ENCODE data around the gene P2RY1. TPM values are rescaled to one million over a fixed set of nuclear protein-coding genes. Genes with fewer than 3 reads are reported as not detected.
"Not testable (repeated sequence)": the region's sequence is repeated elsewhere in the genome, so short reads cannot be mapped to it uniquely, and the experiment has no call there.

Gene P2RY1
- total RNA-seq, 2 experiments from 2014 or later, result 0.15 to 0.17 TPM

DNA sequence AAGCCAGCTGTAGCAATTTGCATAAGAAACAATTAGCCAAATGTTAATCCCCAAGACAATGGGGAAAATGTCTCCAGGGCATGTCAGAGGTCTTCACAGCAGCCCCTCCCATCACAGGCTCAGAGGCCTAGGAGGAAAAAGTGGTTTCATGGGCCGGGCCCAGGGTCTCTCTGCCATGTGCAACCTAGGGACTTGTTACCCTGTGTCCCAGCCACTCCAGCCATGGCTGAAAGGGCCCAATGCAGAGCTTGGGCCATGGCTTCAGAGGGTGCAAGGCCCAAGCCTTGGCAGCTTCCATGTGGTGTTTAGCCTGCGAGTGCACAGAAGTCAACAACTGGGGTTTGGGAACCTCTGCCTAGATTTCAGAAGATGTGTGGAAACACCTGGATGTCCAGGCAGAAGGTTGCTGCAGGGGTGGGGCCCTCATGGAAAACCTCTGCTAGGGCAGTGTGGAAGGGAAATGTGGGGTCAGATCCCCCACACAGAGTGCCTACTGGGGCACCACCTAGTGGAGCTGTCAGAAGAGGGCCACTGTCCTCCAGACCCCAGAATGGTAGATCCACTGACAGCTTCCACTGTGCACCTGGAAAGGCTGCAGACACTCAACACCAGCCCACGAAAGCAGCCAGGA, 11.8 kb downstream of the P2RY1 start:
- DNase-seq; H3K36me3 Mint-ChIP-seq; CTCF ChIA-PET; POLR2A ChIA-PET; H3K9me3 Mint-ChIP-seq; H3K27ac Mint-ChIP-seq; intact Hi-C loops (cut with micrococcal nuclease); H3K27me3 Mint-ChIP-seq; H3K4me3 Mint-ChIP-seq; H3K4me1 Mint-ChIP-seq (ENCODE audit: low read depth): not testable (repeated sequence)

DNA sequence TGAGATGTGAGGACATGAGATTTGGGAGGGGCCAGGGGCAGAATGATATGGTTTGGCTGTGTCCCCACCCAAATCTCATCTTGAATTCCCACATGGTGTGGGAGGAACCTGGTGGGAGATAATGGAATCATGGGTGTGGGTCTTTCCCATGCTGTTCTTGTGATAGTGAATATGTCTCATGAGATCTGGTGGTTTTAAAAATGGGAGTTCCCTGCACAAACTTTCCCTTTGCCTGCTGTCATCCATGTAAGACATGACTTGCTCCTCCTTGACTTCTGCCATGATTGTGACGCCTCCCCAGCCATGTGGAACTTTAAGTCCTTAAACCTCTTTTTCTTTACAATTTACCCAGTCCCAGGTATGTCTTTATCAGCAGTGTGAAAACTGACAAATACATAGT, 12.7 kb downstream of the P2RY1 start:
- not testable (repeated sequence) for H3K9me3 Mint-ChIP-seq

DNA sequence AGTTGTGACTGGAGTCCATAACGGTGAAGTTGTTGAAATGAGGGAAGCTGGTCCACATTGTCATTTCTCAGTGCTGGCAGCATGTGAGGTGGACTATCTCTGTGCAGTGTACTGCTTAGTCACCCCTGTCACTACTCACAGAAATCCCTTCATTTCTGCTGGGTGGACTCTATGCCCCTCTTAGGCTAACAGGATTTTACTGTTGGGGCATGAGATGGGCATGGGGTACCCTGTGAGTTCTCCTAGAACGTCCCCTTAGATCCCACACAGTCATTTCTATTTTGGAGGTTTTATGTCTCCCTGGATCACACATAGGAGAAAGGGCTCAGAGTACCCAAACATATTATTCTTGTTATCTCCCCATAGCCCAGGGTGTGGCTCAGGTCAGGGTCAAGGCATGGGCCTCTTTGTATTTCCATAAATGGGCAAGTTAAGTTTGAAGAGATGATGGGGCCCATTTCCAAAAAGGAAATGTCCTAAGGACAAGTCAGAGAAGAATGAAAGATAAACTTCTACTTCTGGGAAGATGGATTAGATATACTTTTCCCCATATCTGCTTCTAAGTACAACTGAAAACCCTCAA, 15.2 kb downstream of the P2RY1 start:
- no peak overlapping the region for H3K4me3 Mint-ChIP-seq
- intact Hi-C loops (cut with micrococcal nuclease), result no loop called here
- ChIA-PET POLR2A (no interaction called here), CTCF (no interaction called here)
- H3K27me3 Mint-ChIP-seq, result peaks cover 2% of the 10 kb centered on the region
- H3K9me3 Mint-ChIP-seq, result peaks cover 6% of the 10 kb centered on the region
- no peaks in the 10 kb centered on the region for H3K36me3 Mint-ChIP-seq
- DNase-seq, result no peak
- H3K4me1 Mint-ChIP-seq (ENCODE audit: low read depth), result no peaks in the 10 kb centered on the region
- H3K27ac Mint-ChIP-seq, result no peak overlapping the region

More for the DNA sequence above, 12.7 kb downstream of the P2RY1 start:
- H3K27ac Mint-ChIP-seq; H3K27me3 Mint-ChIP-seq; H3K4me1 Mint-ChIP-seq (ENCODE audit: low read depth); H3K36me3 Mint-ChIP-seq; POLR2A ChIA-PET; DNase-seq; intact Hi-C loops (cut with micrococcal nuclease); CTCF ChIA-PET; H3K4me3 Mint-ChIP-seq: not testable (repeated sequence)

DNA sequence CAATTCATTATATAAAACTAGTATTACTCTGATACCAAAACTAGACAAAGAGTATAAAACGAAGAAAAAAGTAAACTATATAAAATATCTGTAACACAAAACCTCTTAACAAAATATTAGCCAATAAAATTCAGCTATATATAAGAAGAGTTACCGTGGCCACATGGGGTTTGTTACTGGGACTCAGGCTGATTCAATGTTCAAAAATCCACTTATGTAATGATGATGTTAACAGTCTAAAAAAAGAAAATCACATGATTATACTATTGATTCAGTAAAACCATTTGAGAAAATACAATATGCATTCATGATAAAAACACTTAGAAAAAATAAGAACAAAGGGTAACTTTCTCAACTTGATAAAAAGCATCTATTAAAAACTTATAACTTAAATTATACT, 18.3 kb downstream of the P2RY1 start:
- no peaks in the 10 kb centered on the region for H3K36me3 Mint-ChIP-seq
- no peaks in the 10 kb centered on the region for H3K4me1 Mint-ChIP-seq (ENCODE audit: low read depth)
- DNase-seq, result no peak
- POLR2A ChIA-PET, result no interaction called here
- CTCF ChIA-PET, result no interaction called here
- peaks cover 2% of the 10 kb centered on the region for H3K27me3 Mint-ChIP-seq
- no peak overlapping the region for H3K27ac Mint-ChIP-seq
- no peak overlapping the region for H3K4me3 Mint-ChIP-seq
- H3K9me3 Mint-ChIP-seq, result no peaks in the 10 kb centered on the region
- intact Hi-C loops (cut with micrococcal nuclease), result no loop called here

DNA sequence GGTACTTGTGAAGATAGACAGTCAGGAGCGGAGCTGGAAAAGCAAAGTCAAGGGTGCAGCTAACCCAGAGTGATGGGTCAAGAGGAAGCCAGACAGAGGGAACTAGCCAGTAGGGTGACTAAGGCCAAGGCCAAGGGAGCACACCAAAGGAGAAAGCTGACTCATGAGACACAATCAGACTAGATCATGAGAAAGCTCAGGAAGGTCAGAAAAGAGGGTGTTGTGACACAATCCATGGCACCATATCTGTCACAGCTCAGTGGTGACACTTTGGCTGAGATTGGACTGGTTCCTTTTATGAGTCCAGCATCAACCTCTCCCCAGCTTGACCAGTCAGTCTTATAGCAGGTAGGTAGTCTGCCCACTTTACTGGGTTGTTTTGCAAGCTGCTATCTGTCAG, 22.2 kb downstream of the P2RY1 start:
- H3K27ac Mint-ChIP-seq, result no peak overlapping the region
- ChIA-PET CTCF (no interaction called here), POLR2A (no interaction called here)
- no peaks in the 10 kb centered on the region for H3K4me1 Mint-ChIP-seq (ENCODE audit: low read depth)
- peaks cover under 1% of the 10 kb centered on the region for H3K27me3 Mint-ChIP-seq
- H3K36me3 Mint-ChIP-seq, result no peaks in the 10 kb centered on the region
- intact Hi-C loops (cut with micrococcal nuclease), result no loop called here
- no peaks in the 10 kb centered on the region for H3K9me3 Mint-ChIP-seq
- no peak for DNase-seq
- H3K4me3 Mint-ChIP-seq, result no peak overlapping the region

DNA sequence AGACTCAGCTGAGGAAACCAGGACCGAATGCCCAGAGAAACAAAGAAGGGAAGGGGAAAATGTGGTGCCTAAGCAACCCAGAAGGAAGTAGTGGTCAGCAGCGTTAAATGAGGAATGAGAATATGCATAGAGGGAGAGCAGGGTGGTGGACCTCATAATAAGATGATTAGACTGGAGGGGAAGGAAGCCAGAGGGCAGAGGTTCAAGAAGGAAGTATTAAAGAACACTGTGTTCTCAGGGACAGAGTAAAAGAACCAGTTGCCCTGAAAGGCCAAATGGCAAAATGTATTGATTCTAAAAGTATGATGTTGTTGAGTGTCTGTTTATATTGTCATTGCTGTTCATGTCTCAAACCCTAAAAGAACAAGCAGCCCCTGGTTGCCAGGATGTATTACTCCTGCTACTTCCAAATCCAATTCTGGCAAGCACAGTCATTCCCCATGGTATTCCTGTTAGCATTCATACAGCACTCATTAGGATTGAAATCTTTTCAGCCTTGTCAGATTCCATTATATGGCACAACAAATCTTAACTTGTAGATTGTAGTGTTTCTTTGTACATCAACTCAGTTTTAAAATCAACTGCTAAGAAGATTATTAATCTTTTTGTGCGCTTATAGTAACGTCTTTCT, 23.4 kb downstream of the P2RY1 start:
- Mint-ChIP-seq H3K27ac (no peak overlapping the region), H3K27me3 (no peaks in the 10 kb centered on the region), H3K36me3 (no peaks in the 10 kb centered on the region), H3K9me3 (no peaks in the 10 kb centered on the region), H3K4me3 (no peak overlapping the region), H3K4me1 (ENCODE audit: low read depth) (no peaks in the 10 kb centered on the region)
- intact Hi-C loops (cut with micrococcal nuclease), result no loop called here
- ChIA-PET POLR2A (no interaction called here), CTCF (no interaction called here)
- no peak for DNase-seq

DNA sequence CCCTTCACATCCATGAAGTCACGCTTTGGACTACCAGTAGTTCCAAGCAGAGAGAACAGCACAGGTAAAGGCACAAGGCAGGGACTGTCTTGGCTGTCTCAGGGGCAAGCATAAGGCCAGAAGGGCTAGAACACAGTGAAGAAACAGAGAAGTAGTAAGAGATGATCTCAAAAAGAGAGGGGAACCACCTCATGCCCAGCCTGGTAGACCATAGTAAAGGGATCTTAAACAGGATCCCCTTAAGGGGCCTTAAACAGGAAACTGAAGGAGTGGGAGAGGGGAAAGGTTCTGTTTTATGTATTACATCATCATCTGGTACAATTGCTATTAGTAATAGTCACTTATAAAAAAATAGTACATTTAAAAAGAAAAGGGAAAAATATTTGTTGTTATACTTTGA, 25.8 kb downstream of the P2RY1 start:
- H3K4me1 Mint-ChIP-seq (ENCODE audit: low read depth), result no peaks in the 10 kb centered on the region
- ChIA-PET POLR2A (no interaction called here), CTCF (no interaction called here)
- no peaks in the 10 kb centered on the region for H3K36me3 Mint-ChIP-seq
- no peaks in the 10 kb centered on the region for H3K27me3 Mint-ChIP-seq
- no peak overlapping the region for H3K4me3 Mint-ChIP-seq
- DNase-seq, result no peak
- intact Hi-C loops (cut with micrococcal nuclease), result no loop called here
- no peak overlapping the region for H3K27ac Mint-ChIP-seq
- H3K9me3 Mint-ChIP-seq, result no peaks in the 10 kb centered on the region

DNA sequence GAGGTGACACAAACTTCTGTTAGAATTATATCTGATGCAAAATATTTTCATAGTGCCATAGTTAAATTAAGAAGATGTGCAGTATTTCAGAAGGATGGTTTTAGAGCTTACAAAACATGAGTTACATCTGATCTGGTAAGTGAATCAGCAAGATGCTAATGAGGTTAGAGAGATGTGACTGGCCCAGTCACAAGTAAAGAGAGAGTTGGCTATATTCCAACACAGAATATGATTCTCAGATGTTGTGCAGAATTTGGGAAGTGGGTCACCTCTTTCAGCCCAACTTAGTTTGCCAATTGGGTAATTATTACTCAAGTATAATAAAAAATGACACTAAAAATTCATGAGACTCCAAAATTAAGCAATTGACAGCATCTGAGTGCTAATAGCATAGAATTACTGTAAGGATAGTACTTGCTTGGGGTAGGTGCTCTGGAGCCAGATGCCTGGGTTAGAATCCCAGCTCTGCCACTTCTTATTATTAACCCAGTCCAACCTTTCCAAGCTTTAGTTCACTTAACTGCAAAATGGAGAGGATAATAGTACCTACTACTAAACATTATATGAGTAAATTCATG, 30.8 kb downstream of the P2RY1 start:
- ChIA-PET CTCF (no interaction called here), POLR2A (no interaction called here)
- H3K4me3 Mint-ChIP-seq, result no peak overlapping the region
- no peaks in the 10 kb centered on the region for H3K4me1 Mint-ChIP-seq (ENCODE audit: low read depth)
- H3K27me3 Mint-ChIP-seq, result no peaks in the 10 kb centered on the region
- no peaks in the 10 kb centered on the region for H3K36me3 Mint-ChIP-seq
- no peaks in the 10 kb centered on the region for H3K9me3 Mint-ChIP-seq
- intact Hi-C loops (cut with micrococcal nuclease), result no loop called here
- DNase-seq, result no peak
- no peak overlapping the region for H3K27ac Mint-ChIP-seq

DNA sequence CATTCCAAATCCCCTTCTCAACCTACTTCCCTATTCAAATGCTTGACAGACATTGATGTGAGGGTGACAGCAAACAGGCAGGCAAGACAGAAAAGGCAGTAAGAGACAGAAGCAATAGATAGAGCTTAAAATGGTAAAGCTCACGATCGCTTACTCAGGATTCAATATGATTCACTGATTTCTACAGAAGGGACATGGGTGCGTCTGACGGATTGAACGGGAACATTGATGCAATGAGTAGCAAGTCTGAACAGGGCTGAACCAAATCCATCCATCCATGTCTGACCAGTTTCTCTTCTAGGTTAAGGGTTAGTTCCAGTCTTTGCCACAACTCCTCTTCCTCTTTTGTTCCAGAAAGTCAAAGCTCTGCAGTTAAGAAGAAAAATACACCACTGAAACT, 35.1 kb downstream of the P2RY1 start:
- CTCF ChIA-PET, result no interaction called here
- H3K4me3 Mint-ChIP-seq, result no peak overlapping the region

DNA sequence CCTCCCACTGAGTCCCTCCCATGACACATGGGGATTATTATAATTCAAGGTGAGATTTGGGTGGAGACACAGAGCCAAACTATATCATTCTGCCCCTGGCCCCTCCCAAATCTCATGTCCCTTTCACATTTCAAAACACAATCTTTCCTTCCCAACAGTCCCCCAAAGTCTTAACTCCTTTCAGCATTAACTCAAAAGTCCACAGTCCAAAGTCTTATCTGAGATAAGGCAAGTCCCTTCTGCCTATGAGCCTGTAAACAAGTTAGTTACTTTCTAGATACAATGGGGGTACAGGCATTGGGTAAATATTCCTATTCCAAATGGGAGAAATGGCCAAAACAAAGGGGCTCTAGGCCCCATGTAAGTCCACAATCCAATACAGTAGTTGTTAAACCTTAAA, 38.4 kb downstream of the P2RY1 start:
- H3K27ac Mint-ChIP-seq; POLR2A ChIA-PET; CTCF ChIA-PET; H3K4me1 Mint-ChIP-seq (ENCODE audit: low read depth); DNase-seq; H3K27me3 Mint-ChIP-seq; intact Hi-C loops (cut with micrococcal nuclease); H3K9me3 Mint-ChIP-seq; H3K36me3 Mint-ChIP-seq; H3K4me3 Mint-ChIP-seq: not testable (repeated sequence)

More for the DNA sequence above, 35.1 kb downstream of the P2RY1 start:
- Mint-ChIP-seq H3K27ac (no peak overlapping the region), H3K27me3 (no peaks in the 10 kb centered on the region), H3K9me3 (no peaks in the 10 kb centered on the region), H3K36me3 (no peaks in the 10 kb centered on the region), H3K4me1 (ENCODE audit: low read depth) (no peaks in the 10 kb centered on the region)
- intact Hi-C loops (cut with micrococcal nuclease), result no loop called here
- no peak for DNase-seq
- POLR2A ChIA-PET, result no interaction called here

DNA sequence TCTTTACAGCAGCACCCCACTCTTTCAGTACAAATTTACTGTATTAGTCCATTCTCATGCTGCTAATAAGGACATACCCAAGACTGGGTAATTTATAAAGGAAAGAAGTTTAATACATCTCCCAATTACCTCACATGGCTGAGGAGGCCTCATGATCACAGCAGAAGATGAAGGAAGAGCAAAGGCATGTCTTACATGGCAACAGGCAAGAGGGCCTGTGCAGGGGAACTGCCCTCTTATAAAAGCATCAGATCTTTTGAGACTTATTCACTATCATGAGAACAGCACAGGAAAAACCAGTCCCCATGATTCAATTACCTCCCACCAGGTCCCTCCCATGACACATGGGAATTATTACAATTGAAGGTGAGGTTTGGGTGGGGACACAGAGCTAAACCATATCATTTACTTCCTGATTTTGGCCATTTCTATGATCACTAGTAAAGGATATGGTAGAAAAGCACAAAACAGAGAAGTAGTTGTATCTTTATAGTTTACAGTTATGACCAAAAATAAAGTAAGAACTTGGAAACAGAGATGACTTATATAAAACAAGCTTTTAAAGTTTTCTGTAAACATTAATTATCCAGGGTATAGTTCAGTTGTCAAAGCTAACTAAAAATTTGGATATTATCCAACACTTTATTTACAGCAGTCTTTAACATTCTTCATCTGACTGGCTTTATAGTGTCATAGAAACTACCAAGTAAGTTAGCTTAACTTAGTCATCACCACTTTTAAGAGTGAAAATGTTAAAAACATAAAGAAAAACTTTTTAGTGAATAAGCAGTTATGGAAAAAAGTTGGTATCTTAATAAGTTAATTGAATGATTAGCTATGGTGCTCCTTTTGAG, 40.2 kb downstream of the P2RY1 start:
- Mint-ChIP-seq H3K27ac (no peak overlapping the region), H3K4me3 (no peak overlapping the region), H3K9me3 (peaks cover 2% of the 10 kb centered on the region)

DNA sequence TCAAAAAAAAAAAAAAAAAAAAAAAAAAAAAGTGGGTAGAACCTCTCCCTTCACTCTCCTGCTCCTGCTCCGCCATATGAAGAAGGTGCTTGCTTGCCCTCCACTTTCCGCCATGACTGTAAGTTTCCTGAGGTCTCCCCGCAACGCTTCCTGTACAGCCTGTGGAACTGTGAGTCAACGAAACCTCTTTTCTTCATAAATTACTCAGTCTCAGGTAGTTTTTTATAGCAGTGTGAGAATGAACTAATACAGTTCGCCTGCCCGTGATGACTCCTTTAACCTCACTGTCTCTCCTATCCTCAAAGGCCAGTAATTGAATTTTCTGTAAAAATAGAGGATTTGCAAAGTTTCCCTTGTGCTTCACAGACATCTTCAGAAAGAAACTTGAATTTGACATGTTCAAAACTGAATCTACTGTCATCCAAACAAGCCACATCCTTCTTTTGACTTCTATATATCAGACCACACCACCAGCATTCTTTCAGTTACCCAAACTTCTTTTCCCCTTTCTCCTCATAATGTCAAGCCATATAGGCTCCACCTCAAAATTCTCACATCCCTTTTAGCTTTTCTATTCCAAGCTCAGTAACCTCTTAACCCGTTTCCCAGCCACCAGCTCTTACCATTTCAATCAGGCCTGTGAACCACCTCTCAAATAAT, 44.3 kb downstream of the P2RY1 start:
- intact Hi-C loops (cut with micrococcal nuclease), result no loop called here
- Mint-ChIP-seq H3K4me3 (no peak overlapping the region), H3K27me3 (no peaks in the 10 kb centered on the region), H3K27ac (no peak overlapping the region), H3K36me3 (no peaks in the 10 kb centered on the region), H3K9me3 (peaks cover 2% of the 10 kb centered on the region), H3K4me1 (ENCODE audit: low read depth) (no peaks in the 10 kb centered on the region)
- POLR2A ChIA-PET, result no interaction called here
- CTCF ChIA-PET, result no interaction called here
- DNase-seq, result peak; percentile 11

More for the DNA sequence above, 40.2 kb downstream of the P2RY1 start:
- ChIA-PET CTCF (interaction anchor here (0.7 kb wide), 1 partner anchor 40 kb away, joined by 3 read pairs; no protein-coding TSS in a partner anchor), POLR2A (no interaction called here)
- Mint-ChIP-seq H3K4me1 (ENCODE audit: low read depth) (no peaks in the 10 kb centered on the region), H3K36me3 (no peaks in the 10 kb centered on the region), H3K27me3 (no peaks in the 10 kb centered on the region)
- no peak for DNase-seq
- intact Hi-C loops (cut with micrococcal nuclease), result no loop called here

Measured in activated CD4-positive, alpha-beta memory T cell treated with anti-CD3 and anti-CD28 coated beads for 36 hours (primary cell).